NCI-H748 (cell line): ENCODE results near the gene CCDC69.
"Not testable (repeated sequence)": the region's sequence is repeated elsewhere in the genome, so short reads cannot be mapped to it uniquely, and the experiment has no call there.

Source experiments
- DNase-seq: peaks from one replicate; lab custom pipeline; 2025; ENCODE audit not compliant: unreplicated experiment; lab: John Stamatoyannopoulos, UW

Gene CCDC69

DNA sequence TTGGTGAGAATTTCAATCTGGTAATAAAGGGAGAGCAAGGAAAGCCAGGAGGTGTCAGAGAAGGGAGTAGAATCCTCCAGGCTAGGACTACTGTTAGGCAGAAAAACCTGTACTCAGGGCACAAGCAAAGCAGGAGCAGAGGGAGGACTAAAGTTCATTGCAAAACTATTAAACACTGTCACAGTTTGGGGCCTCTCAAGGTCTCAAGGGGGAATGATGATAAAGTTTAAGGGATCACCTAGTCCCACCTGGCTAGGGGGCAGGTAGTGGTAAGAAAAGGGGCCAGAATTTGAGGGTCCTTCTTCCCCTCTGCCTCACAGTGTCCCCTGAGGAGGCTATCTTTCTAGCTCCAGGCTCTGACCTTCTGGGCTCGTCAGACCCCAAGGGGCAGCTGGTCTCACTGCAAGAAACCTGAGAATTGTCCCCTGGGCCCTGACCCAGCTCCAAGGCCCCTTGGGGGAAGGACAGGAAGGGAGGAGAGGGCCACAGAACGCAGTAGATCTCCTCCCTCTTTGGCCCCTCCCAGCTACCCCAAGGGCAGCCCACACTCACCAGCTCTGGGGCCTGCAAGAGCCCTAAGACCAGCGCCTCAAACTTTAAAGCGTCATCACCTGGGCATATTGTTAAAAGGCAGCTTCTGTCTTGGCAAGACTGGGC lies 974 bp downstream of the CCDC69 start:
- no peak for DNase-seq

DNA sequence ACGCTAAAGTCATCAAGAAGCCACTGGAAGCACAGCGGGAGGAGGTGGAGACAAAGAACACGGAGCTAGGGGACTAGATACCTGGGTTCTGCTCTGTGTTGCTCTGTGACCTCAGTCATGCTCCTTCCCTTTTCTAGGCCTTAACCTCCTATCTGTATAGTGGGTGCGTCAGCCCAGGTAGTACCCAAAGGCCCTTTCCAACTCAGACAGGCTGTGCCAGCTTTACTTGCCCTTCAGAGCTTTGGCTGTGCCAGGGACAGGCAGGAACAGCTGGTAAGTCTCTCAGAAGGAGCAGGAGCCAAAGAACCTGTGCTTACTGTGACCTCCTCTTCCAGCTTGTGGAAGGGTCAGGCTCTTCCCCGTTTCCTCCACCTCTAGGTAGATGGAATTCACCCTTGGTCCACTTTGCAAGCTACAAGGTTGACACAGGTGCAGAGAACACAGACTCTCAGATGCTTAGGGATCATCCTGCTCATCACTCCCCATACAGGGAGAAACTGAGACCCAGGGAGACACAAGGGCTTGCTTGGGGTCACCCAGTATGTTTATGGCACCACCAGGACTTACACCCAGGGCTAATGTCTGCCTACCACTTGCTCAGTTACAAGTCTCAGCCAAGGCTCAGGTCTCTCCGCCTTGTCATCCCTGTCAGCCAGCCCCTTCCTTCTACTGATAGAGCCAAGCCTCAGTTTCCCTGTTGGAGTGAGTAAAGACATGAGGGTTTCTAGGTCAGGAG lies 1.7 kb downstream of the CCDC69 start:
- DNase-seq = no peak

DNA sequence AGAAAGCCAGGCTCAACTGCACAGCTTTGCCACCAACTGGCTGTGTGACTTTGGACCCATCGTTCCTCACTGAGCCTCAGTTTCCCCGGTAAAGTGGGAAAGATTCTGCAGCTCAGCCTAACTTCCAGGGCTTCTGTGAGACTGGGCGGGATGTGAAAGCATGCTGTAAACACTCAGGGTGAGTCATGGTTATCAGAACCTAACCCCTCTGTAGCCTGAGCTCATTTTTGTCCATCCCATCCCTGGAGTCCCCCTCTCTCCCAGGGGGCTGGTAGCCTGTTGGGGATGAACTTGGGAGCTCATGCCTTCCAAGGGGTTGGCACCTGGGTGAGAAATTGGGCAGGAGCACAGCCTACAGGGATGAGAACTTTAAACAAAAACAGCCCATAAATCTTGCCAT lies 2.3 kb downstream of the CCDC69 start:
- DNase-seq = no peak

DNA sequence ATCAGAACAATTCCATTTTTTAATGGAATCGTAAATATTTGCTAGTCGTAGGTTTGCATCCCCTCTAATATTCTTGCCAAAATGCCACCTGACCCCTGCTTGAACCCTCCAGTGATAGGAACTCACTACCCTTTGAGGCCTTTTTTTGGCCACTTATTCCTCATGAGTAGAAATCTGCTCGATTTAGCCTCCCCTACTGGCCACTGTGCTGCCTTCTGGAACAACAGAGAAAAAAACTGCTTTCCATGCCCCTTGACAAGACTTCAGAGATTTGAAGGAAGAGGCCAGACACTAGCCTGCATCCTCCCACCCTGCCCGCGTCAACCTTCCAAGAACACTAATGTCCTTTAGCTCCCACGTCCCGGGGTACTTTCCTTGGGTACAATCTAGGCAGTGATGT lies 4.1 kb downstream of the CCDC69 start:
- no peak for DNase-seq

DNA sequence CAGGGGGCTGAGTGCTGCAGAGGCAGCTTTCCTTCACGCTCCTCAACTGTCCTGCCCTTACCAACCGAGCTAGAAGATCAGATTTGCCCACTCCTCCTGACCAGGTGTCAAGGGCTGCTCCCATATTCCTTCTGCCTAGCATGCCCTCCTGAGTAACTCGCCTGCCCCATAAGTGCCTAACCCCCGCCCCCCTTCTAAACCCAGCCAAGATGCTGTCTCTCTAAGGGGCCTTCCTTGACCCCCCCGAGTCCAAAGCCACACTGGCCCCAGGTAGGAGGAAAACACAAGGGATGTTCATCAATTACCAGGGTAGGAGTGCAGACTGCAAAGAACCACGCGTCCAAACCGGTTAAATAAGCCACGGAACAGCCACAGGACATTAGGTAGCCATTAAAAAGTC lies 4.8 kb downstream of the CCDC69 start:
- no peak for DNase-seq

DNA sequence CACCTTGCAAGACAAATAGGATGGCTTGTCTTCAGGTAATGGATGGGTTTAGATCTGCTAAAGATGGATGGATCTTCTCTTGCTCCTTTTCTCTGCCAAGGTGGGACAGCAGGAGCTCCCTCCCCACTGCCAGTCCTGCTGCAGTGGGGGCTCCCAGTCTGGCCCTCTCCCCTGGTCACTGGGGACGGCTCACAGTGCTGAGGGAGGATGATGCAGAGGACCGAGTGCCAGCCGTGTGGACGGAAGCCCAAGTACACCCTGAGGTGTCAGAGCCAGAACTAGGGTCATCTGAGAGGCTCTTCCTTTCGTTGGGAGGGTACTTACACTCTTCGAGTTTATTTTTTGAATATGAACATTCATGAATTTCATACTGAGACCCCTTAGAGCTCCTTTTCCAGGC lies 5.7 kb downstream of the CCDC69 start:
- DNase-seq = no peak

DNA sequence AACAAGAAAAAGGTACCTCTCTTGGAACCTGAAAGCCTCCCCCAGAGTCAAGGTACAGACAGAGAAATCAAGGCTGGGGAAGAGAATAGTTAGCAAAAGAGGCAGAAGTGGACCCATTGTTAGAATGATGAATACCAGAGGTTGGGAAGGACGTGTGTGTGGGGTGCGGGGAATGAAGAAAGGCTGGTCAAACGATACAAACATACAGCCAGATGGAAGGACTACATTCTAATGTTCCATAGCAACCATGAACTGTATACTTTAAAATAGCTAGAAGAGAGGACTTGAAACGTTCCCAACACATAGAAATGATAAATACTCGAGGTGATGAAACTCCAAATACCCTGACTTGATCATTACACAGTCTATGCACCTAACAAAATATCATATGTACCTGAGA lies 7.1 kb downstream of the CCDC69 start:
- no peak for DNase-seq

DNA sequence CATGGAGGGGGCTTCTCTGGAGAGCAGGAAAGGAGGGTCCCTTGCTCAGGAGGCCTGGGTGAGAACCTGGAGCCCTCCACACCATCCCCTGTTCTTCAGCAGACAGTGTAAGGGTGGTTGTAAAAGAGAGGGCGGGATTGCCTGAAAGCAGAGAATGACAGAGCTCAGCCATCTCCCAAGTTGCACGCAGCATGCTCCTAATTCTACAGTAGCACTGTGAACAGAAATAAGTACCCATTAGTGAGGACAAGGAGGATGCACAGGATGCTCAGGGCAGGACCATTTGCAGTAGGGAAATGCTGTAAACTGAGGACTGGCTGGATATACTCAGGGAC lies 8.4 kb downstream of the CCDC69 start:
- DNase-seq = no peak

DNA sequence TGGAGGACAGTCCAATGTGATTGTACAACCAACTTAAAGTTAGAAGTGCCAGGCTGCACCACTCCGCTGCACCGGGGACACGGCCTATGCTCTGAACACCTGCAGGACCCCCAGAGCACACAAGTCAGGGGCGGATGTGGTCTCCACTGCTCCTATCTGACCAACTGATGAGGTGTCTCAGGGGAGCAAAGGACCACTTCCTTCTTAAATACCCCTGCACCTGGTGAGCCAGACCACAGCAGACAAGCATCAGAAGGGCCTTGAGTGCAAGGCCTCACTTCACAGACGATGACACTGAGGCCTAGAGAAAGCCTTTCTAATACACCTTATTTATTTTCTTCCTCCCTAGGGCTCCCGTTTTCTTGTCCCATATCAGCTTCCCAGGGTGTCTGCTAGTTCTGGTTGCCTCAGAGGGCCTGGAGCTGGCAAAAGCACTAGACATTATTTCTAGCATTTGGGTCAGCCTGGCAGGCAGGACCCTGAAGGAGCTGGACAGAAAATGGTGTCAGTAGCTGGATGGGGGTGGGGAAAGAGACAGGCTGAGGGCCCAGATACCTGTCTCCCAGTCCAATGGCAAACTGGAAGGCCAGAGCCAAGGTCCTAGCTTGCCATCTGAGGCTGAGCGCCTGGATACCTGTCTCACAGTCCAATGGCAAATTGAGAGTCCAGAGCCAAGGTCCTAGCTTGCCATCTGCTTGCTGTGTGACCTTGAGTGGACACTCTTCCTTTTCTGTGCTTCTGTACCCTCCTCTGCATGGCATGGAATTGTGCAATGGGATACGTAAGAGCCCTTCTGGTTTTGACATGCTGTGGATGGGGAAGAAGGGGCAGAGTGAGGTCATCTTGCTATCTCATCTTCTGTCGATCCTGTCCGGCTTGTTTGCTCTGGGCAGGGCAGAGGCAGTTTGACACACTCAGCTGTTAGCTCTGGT lies 9.0 kb downstream of the CCDC69 start:
- DNase-seq = no peak

DNA sequence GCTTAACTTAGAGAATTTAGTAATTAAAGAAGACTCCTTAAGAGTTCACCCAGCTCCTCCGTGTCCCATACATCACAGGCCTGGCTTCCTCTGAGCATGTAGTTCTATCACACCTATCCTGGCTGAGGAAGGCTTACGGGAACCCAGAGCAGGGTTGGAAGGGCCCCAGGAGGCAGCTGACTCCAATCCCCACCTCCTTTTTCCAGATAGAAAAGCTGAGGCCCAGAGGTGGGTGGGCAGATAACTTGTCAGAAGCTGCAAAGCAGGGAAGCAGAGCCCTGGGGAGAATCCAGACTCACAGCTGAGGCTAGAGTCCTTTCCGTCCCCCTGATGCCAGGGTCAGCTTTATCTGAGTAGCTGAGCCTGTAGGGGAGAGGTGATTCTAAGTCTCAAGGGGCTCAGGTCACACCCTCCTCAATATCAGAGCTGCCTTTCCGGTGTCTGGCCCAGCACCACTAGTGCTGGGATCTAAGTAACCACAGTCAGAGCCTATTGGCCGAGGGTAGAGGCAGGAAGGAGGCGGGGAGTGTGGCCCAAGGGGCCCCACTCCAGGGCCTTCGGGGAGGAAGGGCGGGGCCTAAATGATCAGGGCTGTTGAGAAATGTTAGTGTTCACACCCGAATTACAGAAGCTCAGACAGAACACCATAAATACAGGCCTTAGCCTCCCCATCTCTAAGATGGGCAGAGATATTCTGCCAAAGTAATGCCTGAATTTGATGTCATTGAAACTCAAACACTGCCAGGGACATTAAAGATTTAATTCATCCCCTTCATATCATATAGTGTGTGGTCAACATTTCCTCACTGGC lies 9.9 kb downstream of the CCDC69 start:
- no peak for DNase-seq

DNA sequence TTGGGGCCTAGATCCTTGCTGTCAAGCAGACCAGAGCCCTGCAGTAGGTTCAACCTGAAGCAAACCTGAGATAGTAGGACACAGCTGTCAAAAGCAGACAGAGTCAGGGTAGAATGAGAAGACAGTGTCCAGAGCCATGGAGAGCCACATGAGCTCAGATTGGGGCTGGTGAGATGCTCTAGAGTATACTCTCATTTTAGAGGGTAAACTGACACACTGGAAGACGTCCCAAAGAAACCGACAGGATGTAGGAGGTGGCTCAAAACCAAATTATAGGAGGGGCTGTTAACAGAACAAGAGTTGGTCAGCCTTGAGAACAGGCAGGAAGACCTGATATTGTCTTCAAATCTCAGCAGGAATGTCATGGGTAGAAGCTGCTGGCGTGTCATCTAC lies 11.5 kb downstream of the CCDC69 start:
- no peak for DNase-seq

DNA sequence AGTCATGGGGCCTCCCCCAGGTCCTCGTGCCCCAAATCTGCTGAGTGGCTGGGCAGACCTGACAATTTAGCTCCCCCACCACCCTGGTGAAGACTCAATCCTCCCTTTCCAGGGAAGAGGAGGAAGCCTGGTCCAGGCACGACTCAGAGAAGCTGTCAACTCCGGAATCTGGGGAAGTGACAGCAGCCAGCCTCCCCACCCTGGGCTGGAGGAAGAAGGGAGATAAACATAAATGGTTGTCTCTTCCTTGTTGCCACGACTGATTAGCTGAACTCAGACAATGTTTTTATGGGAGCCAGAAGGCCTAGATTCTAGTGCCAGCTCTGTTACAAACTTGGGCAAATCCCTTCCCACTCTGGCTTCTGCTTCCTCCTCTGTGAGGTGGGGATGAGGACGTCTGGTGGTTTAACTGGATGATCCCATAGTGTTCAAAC lies 15.4 kb downstream of the CCDC69 start:
- DNase-seq = no peak

DNA sequence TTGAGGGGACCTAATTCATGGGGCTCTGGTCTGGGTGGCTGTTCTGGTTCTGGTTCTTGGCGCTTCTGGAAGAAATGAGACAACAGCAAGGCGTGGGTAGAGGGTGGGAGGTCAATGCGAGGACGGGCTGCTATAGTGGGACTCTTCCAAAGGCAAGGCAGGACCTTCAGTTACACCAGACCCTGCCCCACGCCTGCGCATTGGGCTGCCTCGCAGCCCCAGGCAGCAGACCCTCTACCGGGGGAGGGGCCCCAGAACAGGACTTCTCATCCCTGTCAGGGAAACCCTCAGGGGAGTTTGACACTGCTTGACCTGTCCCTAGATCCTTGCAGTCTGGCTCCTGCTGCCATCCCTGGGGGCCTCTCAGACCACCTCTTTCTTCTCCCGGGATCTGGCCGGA lies 18.5 kb downstream of the CCDC69 start:
- DNase-seq = no peak

DNA sequence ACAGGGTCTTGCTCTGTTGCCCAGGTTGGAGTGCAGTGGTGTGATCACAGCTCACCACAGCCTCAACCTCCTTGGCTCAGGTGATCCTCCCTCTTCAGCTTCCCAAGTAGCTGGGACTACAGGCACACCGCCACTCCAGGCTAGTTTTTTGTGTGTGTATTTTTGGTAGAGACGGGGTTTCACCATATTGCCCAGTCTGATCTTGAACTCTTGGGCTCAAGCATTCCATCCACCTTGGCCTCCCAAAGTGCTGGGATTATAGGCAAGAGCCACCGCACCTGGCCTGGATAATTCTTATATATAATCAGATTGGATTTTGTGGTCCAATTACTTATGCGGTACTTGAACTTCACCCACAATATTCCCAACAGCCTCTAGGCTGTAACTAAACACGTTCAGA lies 19.8 kb downstream of the CCDC69 start:
- no peak for DNase-seq

DNA sequence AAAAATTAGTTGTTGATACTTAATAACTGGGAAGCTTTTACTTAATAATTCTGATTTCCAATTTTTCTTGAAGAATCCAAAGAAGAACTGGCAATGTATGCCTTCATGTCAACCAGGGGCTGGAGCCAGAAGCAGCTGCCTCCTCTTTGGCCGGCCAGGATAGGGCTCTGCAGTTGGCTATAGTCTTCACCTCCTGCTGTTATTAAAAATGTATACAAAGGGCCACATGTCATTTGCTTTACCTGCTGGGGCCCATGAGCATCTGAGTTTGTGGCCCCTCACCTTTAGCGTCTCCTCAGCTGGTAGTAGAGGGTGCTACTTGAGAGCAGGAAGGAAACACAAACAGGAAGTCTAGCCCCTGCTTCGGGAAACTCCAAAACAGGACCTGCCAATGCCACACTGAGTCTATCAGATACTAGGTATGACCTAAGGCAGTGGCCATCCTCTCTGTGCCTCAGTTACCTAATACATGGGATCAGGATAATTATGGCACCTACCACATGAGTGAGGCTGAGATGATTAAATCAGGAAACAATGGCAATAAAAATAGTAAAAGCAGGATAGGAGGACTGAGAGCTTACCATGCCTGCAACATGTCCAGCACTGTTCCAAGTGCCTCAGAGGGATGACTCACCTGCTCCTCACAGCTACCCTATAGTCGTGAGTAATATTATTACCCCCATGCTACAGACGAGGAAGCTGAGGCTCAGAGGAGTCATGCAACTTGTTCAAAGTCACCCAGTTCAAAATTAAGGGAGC lies 21.3 kb downstream of the CCDC69 start:
- no peak for DNase-seq

DNA sequence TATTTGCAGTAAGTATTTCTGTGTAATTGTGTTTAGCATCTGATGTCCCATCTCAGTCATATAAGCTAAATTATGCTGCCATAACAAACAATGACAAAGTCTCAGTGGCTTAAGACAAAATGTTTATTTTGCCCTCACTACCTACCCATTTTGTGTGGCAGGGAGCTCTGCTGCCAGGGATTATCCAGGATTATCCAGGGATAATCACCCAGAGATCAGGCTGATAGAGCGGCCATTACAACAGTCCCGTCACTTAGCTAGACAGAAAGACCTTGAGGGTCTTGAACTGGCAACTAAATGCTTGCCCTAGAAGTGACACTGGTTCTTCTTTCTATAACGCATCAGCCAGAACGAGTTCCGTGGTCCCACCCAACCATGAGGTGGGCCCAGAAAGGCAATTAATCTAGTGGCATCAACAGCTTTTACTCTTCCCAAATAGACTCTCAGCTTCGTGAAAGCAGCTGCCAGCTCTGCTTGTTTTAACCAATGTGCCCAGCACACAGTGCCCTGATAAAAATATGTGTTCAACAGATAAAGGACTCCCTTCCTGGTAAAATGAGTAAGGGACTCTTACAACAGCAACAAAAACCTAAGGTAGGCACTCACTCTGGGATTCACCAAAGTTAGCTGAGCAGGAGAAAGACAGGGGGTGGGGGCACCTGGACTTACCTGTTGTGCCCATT lies 22.8 kb downstream of the CCDC69 start:
- no peak for DNase-seq

DNA sequence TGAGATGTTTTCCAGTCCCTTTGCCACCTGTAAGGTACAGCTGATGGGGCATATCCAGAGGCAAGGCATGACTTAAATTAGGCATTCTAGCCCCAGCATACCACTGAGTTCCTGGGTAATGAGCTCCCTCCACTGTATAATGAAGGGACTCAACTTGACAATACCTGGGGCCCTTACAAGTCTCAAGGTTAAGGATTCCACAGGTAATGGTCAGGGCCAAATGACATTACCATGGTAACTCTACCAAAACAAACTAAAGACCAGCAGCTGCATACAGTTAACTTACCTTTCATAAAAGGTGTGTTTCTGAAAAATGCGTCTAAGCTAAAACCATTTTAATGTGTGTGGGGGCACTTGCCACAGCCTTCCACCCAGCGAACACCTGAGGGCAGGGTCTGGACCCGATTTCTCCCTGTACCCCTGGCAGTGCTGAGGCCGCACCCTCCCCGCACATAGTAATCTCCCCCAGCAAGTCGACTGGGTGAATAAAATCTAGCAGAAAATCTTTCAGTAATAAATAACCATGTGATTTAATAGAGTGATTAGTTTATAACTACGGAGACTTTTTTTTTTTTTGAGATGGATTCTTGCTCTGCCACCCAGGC lies 24.2 kb downstream of the CCDC69 start:
- no peak for DNase-seq

DNA sequence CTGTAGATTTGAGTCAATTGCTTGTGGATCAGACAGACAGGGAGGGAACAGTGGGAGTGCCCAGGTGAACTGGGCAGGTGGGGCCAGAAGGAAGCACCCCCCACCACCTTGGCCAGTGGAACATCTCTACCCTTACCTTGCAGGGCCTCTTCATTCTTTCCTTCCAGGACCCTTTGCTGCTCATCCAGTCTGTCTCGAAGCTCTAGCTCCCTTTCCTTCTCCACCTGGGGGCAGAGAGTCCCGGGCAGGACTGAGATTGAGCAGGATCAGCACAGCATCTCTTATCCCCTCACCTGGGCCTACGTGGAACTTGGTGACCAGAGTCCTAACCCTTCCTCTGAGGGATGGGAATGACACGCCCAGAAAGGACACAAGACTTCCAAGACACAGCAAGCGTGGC lies 25.0 kb downstream of the CCDC69 start:
- no peak for DNase-seq

DNA sequence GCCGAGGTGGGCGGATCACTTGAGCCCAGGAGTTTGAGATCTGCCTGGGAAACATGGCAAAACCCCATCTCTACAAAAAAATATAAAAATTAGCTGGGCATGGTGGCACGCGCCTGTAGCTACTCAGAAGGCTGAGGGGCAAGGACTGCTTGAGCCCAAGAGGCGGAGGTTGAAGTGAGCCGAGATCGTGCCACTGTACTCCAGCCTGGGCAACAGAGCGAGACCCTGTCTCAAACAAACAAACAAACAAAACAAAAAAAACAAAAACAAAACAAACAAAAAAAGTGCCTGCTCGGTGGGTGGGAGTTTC lies 26.6 kb downstream of the CCDC69 start:
- not testable (repeated sequence) for DNase-seq
